ENCODE measurements around the gene PACSIN1.

The PACSIN1 gene, protein sequence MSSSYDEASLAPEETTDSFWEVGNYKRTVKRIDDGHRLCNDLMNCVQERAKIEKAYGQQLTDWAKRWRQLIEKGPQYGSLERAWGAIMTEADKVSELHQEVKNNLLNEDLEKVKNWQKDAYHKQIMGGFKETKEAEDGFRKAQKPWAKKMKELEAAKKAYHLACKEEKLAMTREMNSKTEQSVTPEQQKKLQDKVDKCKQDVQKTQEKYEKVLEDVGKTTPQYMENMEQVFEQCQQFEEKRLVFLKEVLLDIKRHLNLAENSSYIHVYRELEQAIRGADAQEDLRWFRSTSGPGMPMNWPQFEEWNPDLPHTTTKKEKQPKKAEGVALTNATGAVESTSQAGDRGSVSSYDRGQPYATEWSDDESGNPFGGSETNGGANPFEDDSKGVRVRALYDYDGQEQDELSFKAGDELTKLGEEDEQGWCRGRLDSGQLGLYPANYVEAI

DNA sequence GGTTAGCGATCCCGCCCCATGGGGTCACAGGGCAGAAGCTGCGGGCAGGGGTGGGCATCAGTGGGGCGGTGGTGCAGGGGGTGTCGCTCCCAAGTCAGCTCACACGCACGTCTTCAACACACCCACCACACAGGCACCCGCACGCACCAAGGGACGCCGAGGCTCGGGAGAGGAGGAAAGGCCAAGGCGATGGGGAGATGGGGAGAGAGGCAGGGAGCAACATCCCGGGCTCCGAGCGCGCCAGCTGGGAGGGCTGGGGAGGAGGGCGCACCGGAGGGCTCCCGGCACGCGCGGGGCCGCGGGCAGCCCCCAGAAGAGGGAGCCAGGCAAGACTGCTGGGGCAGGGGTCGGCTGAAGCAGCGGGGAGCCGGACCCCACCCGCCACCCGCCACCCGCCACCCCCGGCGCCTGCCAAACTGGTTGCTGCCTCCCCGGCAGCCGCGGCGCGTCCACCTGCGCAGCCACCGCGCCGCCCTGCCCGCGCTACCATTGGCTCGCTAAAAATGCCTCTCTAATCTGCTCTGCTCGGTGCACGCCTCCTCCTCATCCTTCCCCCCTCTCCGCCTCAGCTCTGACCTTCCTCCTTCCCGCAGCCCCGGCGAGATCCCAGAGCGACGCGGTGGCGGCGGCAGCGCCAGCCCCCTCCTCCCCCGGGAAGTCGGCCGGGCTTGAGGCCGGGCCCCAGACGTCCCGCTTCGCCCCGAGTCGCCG lies at the start of gene PACSIN1:
TSS of gene PACSIN1 (plus strand) at position 546 of the 711 bp plus-strand sequence. CDS start 60,230 bp downstream, outside the sequence.
- H2AFZ ChIP-seq (ENCODE audit: low read length), result peak within 1 kb of the TSS; percentile 99
- H3K4me3 ChIP-seq (ENCODE audit: low read length), result peak within 1 kb of the TSS; percentile 72
- H3K4me1 ChIP-seq (ENCODE audit: low read length), result peaks cover 22% of the 10 kb centered on the region
- no peaks in the 10 kb centered on the region for H3K27me3 ChIP-seq (replicated peaks; ENCODE audit: insufficient read depth, low read length)
- H4K20me1 ChIP-seq (ENCODE audit: insufficient read depth, low read length), result no peaks in the 10 kb centered on the region
- no peak for TF ChIP-seq EZH2 (optimal IDR thresholded peaks at IDR 0.05; ENCODE audit: low read depth, low read length)
- TF ChIP-seq, protein P1, sequence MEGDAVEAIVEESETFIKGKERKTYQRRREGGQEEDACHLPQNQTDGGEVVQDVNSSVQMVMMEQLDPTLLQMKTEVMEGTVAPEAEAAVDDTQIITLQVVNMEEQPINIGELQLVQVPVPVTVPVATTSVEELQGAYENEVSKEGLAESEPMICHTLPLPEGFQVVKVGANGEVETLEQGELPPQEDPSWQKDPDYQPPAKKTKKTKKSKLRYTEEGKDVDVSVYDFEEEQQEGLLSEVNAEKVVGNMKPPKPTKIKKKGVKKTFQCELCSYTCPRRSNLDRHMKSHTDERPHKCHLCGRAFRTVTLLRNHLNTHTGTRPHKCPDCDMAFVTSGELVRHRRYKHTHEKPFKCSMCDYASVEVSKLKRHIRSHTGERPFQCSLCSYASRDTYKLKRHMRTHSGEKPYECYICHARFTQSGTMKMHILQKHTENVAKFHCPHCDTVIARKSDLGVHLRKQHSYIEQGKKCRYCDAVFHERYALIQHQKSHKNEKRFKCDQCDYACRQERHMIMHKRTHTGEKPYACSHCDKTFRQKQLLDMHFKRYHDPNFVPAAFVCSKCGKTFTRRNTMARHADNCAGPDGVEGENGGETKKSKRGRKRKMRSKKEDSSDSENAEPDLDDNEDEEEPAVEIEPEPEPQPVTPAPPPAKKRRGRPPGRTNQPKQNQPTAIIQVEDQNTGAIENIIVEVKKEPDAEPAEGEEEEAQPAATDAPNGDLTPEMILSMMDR (IDR thresholded peaks at IDR 0.05; ENCODE audit: low read length), result no peak
- TF ChIP-seq EZH2phosphoT487 (IDR thresholded peaks at IDR 0.05; ENCODE audit: low read length), result no peak
- peak; percentile 63 for DNase-seq
- no peak within 1 kb of the TSS for H3K27ac ChIP-seq (ENCODE audit: low read length)
- H3K9me2 ChIP-seq (replicated peaks; ENCODE audit: insufficient read depth, low read length), result no peaks in the 10 kb centered on the region
- no peaks in the 10 kb centered on the region for H3K36me3 ChIP-seq (replicated peaks; ENCODE audit: insufficient read depth, low read length)
- H3K79me2 ChIP-seq (ENCODE audit: low read length), result no peaks in the 10 kb centered on the region
- H3K9me3 ChIP-seq (replicated peaks; ENCODE audit: insufficient read depth, low read length), result no peaks in the 10 kb centered on the region
- no peaks in the 10 kb centered on the region for H3F3A ChIP-seq (ENCODE audit: insufficient read depth, low read length)
- peak within 1 kb of the TSS; percentile 33; the same call in 1 of the 2 replicates for H3K9ac ChIP-seq (ENCODE audit: low read length)
- peak within 1 kb of the TSS; percentile 89 for H3K4me2 ChIP-seq (ENCODE audit: low read depth, low read length)

DNA sequence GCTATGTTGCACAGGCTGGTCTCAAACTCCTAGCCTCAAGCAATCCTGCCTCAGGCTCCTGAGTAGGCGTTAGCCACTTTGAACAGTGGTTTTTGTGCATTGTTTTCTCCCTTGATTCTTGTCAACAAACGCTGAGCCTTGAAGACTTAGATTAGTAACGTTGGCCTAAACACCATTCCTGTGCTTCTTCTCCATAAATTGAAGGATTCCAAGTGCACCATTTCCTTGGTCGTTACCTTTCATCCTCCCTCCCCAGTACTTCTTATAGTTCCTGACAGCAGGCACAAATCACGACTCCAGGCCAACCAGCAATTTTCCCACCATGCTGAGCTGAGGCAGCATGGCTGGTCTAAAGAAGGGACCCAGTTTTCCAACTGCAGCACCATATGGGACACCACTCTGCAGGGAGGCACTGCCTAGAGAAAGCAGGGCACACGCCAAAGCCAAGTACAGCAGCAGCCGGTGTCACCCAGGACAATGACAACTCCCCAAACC lies 49.0 kb upstream of the PACSIN1 start:
- H3K4me3 ChIP-seq (ENCODE audit: low read length), result no peak overlapping the region
- H3K27me3 ChIP-seq (replicated peaks; ENCODE audit: insufficient read depth, low read length), result no peaks in the 10 kb centered on the region
- no peak overlapping the region for H3K27ac ChIP-seq (ENCODE audit: low read length)
- H3K4me2 ChIP-seq (ENCODE audit: low read depth, low read length), result no peak overlapping the region
- peaks cover 23% of the 10 kb centered on the region for H3K79me2 ChIP-seq (ENCODE audit: low read length)
- H3K9me2 ChIP-seq (replicated peaks; ENCODE audit: insufficient read depth, low read length), result no peaks in the 10 kb centered on the region
- H3K9me3 ChIP-seq (replicated peaks; ENCODE audit: insufficient read depth, low read length), result no peaks in the 10 kb centered on the region
- TF ChIP-seq EZH2phosphoT487 (IDR thresholded peaks at IDR 0.05; ENCODE audit: low read length), result no peak
- TF ChIP-seq, protein P1 (IDR thresholded peaks at IDR 0.05; ENCODE audit: low read length), result no peak
- no peak for TF ChIP-seq EZH2 (optimal IDR thresholded peaks at IDR 0.05; ENCODE audit: low read depth, low read length)
- no peak for DNase-seq
- peaks cover 37% of the 10 kb centered on the region for H3F3A ChIP-seq (ENCODE audit: insufficient read depth, low read length)
- H2AFZ ChIP-seq (ENCODE audit: low read length), result no peak overlapping the region
- no peak overlapping the region for H3K9ac ChIP-seq (ENCODE audit: low read length)
- peaks cover 18% of the 10 kb centered on the region for H4K20me1 ChIP-seq (ENCODE audit: insufficient read depth, low read length)
- H3K4me1 ChIP-seq (ENCODE audit: low read length), result no peaks in the 10 kb centered on the region
- peaks cover 22% of the 10 kb centered on the region; the same call in 1 of the 2 replicates for H3K36me3 ChIP-seq (replicated peaks; ENCODE audit: insufficient read depth, low read length)

DNA sequence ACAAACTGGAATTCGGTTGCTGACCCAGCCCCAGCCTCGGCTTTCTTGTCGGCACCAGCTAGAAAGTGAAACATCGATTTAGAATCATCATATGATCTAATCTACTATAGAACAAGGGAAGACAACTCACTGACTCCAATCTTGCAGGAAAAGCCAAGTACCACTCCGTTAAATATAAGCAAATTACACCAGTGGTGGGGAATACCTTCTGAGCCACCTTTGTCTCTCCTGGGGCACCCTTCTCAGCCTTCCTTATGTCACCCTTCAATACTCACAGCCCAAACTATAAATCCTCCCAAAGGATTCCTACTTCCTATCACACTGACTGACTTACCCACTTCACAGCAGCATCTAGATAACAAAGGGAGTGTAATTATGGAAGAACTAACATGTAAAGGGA lies 47.5 kb upstream of the PACSIN1 start:
- no peak overlapping the region for H3K4me3 ChIP-seq (ENCODE audit: low read length)
- peaks cover 26% of the 10 kb centered on the region; the same call in 1 of the 2 replicates for H3K36me3 ChIP-seq (replicated peaks; ENCODE audit: insufficient read depth, low read length)
- H4K20me1 ChIP-seq (ENCODE audit: insufficient read depth, low read length), result peaks cover 18% of the 10 kb centered on the region
- no peak for TF ChIP-seq EZH2phosphoT487 (IDR thresholded peaks at IDR 0.05; ENCODE audit: low read length)
- TF ChIP-seq EZH2 (optimal IDR thresholded peaks at IDR 0.05; ENCODE audit: low read depth, low read length), result no peak
- TF ChIP-seq, protein P1 (IDR thresholded peaks at IDR 0.05; ENCODE audit: low read length), result no peak
- DNase-seq, result no peak
- no peaks in the 10 kb centered on the region for H3K9me3 ChIP-seq (replicated peaks; ENCODE audit: insufficient read depth, low read length)
- no peak overlapping the region for H2AFZ ChIP-seq (ENCODE audit: low read length)
- H3K4me2 ChIP-seq (ENCODE audit: low read depth, low read length), result no peak overlapping the region
- peaks cover 37% of the 10 kb centered on the region for H3F3A ChIP-seq (ENCODE audit: insufficient read depth, low read length)
- H3K9ac ChIP-seq (ENCODE audit: low read length), result no peak overlapping the region
- no peaks in the 10 kb centered on the region for H3K9me2 ChIP-seq (replicated peaks; ENCODE audit: insufficient read depth, low read length)
- no peaks in the 10 kb centered on the region for H3K27me3 ChIP-seq (replicated peaks; ENCODE audit: insufficient read depth, low read length)
- no peaks in the 10 kb centered on the region for H3K4me1 ChIP-seq (ENCODE audit: low read length)
- H3K79me2 ChIP-seq (ENCODE audit: low read length), result peaks cover 37% of the 10 kb centered on the region
- no peak overlapping the region for H3K27ac ChIP-seq (ENCODE audit: low read length)
